ENCODE measurements around the gene PSEN1. TPM values are rescaled to one million over a fixed set of nuclear protein-coding genes. Genes with fewer than 3 reads are reported as not detected.

Gene PSEN1
- total RNA-seq, 1 experiment from 2014 or later = 49.9 TPM

DNA sequence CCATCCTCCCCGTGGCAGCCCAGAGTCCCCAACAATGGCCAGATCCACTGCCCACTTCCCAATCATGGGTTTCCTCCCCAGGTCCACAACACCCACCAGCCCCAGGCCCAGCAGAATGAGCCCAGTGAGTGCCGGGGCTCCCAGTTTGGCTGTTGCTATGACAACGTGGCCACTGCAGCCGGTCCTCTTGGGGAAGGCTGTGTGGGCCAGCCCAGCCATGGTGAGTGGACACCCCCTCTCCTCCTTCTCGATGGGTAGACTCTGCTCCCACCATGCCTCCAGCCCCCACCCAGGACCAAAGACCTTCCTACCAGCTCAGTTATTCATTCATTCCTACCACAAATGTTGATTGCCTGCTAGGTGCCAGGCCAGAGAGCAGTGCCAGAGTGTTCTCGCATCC, 124.8 kb downstream of the PSEN1 start:
- no peak for DNase-seq
- no peak overlapping the region for H3K4me3 Mint-ChIP-seq
- Histone ChIP-seq H3K4me2 (ENCODE audit: insufficient read depth, insufficient read length, low read length) (no peak overlapping the region), H2BK15ac (ENCODE audit: low read depth, low read length) (no peak overlapping the region), H3K79me2 (ENCODE audit: insufficient read depth, low read length) (no peaks in the 10 kb centered on the region), H3K18ac (ENCODE audit: insufficient read length, low read depth, low read length) (no peak overlapping the region), H3K23ac (ENCODE audit: insufficient read length, low read depth, low read length) (no peak overlapping the region), H3K4ac (ENCODE audit: low read depth, low read length) (no peak overlapping the region), H3K23me2 (ENCODE audit: insufficient read length, low read depth, low read length, poor library complexity, severe bottlenecking) (no peaks in the 10 kb centered on the region), H3K56ac (ENCODE audit: insufficient read length, low read depth, low read length) (no peak overlapping the region), H4K91ac (ENCODE audit: insufficient read length, low read depth, low read length) (no peak overlapping the region), H3K27me3 (ENCODE audit: insufficient read depth, low read length) (no peaks in the 10 kb centered on the region), H3T11ph (ENCODE audit: low read length) (no peak overlapping the region), H2BK5ac (ENCODE audit: insufficient read length, low read length) (no peak overlapping the region), H4K8ac (replicated peaks; ENCODE audit: insufficient read length, low read depth, low read length) (no peak overlapping the region), H4K20me1 (ENCODE audit: control insufficient read depth, insufficient read depth, insufficient read length) (no peaks in the 10 kb centered on the region), H2BK20ac (ENCODE audit: low read depth, low read length, poor library complexity, severe bottlenecking) (no peak overlapping the region), H2BK12ac (ENCODE audit: insufficient read length, low read depth, low read length) (no peak overlapping the region), H2BK120ac (ENCODE audit: low read depth, low read length, poor library complexity, severe bottlenecking) (no peak overlapping the region), H3K9ac (ENCODE audit: extremely low read depth, insufficient read length, low read length) (no peak overlapping the region), H3K79me1 (ENCODE audit: insufficient read depth, low read depth, low read length, poor library complexity, severe bottlenecking) (no peaks in the 10 kb centered on the region), H3K9me3 (ENCODE audit: control insufficient read depth, low read depth, low read length) (no peaks in the 10 kb centered on the region), H3K4me1 (ENCODE audit: insufficient read depth, low read length) (no peaks in the 10 kb centered on the region), H3K27ac (ENCODE audit: insufficient read length, low read depth, low read length) (no peak overlapping the region), H2AFZ (ENCODE audit: low read length) (no peak overlapping the region), H2AK5ac (ENCODE audit: insufficient read length, low read length) (no peak overlapping the region), H3K14ac (ENCODE audit: insufficient read depth, low read length) (no peak overlapping the region; the same call in 1 of the 2 replicates), H4K5ac (ENCODE audit: insufficient read length, low read depth, low read length) (no peak overlapping the region)
- TF ChIP-seq, protein P1, sequence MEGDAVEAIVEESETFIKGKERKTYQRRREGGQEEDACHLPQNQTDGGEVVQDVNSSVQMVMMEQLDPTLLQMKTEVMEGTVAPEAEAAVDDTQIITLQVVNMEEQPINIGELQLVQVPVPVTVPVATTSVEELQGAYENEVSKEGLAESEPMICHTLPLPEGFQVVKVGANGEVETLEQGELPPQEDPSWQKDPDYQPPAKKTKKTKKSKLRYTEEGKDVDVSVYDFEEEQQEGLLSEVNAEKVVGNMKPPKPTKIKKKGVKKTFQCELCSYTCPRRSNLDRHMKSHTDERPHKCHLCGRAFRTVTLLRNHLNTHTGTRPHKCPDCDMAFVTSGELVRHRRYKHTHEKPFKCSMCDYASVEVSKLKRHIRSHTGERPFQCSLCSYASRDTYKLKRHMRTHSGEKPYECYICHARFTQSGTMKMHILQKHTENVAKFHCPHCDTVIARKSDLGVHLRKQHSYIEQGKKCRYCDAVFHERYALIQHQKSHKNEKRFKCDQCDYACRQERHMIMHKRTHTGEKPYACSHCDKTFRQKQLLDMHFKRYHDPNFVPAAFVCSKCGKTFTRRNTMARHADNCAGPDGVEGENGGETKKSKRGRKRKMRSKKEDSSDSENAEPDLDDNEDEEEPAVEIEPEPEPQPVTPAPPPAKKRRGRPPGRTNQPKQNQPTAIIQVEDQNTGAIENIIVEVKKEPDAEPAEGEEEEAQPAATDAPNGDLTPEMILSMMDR (conservative IDR thresholded peaks at IDR 0.05) = no peak
- H3K36me3 Mint-ChIP-seq (ENCODE audit: insufficient read depth in 1 of 3, low read depth in 3 of 3) = peaks cover 0 to 4% (median 3%) of the 10 kb centered on the region in 3 experiments; a peak in 4 of 7 replicates
- peak overlapping the region in 1 of 3 experiments; percentile 44; a peak in 1 of 7 replicates for H3K27ac Mint-ChIP-seq
- no CpG with 5 or more reads among the region's 6 CpGs for WGBS (ENCODE audit: extremely low coverage, insufficient read length, low lambda C conversion rate)
- no peaks in the 10 kb centered on the region for H3K27me3 Mint-ChIP-seq (ENCODE audit: low read depth)
- H3K4me1 Mint-ChIP-seq = peaks cover 2 to 7% of the 10 kb centered on the region in 2 experiments; a peak in 1 of 4 replicates
- peaks cover 0 to 2% of the 10 kb centered on the region in 2 experiments; a peak in 1 of 5 replicates for H3K9me3 Mint-ChIP-seq
